CD14-positive monocyte (primary cell): Measurements from ENCODE around the gene STK32C. TPM values are rescaled to one million over a fixed set of nuclear protein-coding genes. Genes with fewer than 3 reads are reported as not detected.

Experiments used
- DNase-seq, 3 donors: peaks; one replicate each; pipeline ENCODE4 v3.0.0-alpha.2; 2011 to 2022
- H2AFZ ChIP-seq: 2 replicates; pipeline ENCODE4 v1.6.0; 2012; ENCODE audit warnings: mild to moderate bottlenecking, low read depth, low read length, inconsistent platforms; ENCODE audit not compliant: insufficient read depth, poor library complexity, severe bottlenecking
- H3K27ac ChIP-seq, 2 donors: 1 replicate in 1 of 2; 2 replicates in 1 of 2; pipeline ENCODE4 v1.5.1; 2012 to 2013; ENCODE audit warnings: low read length in 2 of 2, control low read depth in 1 of 2, inconsistent platforms in 1 of 2, low read depth in 1 of 2, mild to moderate bottlenecking in 1 of 2
- H3K27me3 ChIP-seq, 2 donors: one replicate each; pipeline versions ENCODE4 v1.6.0 to v1.6.1; 2011 to 2013; ENCODE audit warnings: low read length in 2 of 2; ENCODE audit not compliant: control insufficient read depth in 2 of 2, insufficient read depth in 2 of 2
- H3K36me3 ChIP-seq, 2 donors: replicated peaks in 1 of 2; 1 replicate in 1 of 2; 2 replicates in 1 of 2; pipeline versions ENCODE4 v1.5.1 to v1.6.1; 2012 to 2013; ENCODE audit warnings: low read length in 2 of 2, control low read depth in 1 of 2, inconsistent platforms in 1 of 2, mild to moderate bottlenecking in 1 of 2; ENCODE audit not compliant: insufficient read depth in 2 of 2, control insufficient read depth in 1 of 2
- H3K4me1 ChIP-seq, 2 donors: 1 replicate in 1 of 2; 2 replicates in 1 of 2; pipeline versions ENCODE4 v1.5.1 to v1.6.1; 2012 to 2013; ENCODE audit warnings: low read length in 2 of 2, control low read depth in 1 of 2, inconsistent platforms in 1 of 2, mild to moderate bottlenecking in 1 of 2, moderate library complexity in 1 of 2; ENCODE audit not compliant: insufficient read depth in 2 of 2, control insufficient read depth in 1 of 2
- H3K4me2 ChIP-seq: replicated peaks from 2 replicates; pipeline ENCODE3; 2012; ENCODE audit warnings: low read length, moderate library complexity, mild to moderate bottlenecking; ENCODE audit not compliant: poor library complexity, severe bottlenecking; ENCODE audit errors: extremely low read depth
- H3K4me3 ChIP-seq, 3 experiments: fragments of 200-600 bp in 1 of 3; sonication (generic) in 1 of 3; replicated peaks in 1 of 3; 1 replicate in 2 of 3; 2 replicates in 1 of 3; pipeline ENCODE4 v1.5.1; 2011 to 2013; ENCODE audit warnings: low read length in 3 of 3, mild to moderate bottlenecking in 3 of 3, control low read depth in 2 of 3, low read depth in 2 of 3, inconsistent platforms in 1 of 3, moderate library complexity in 1 of 3
- H3K79me2 ChIP-seq: 2 replicates; pipeline ENCODE4 v1.6.0; 2012; ENCODE audit warnings: mild to moderate bottlenecking, control low read depth, inconsistent platforms, low read length, moderate library complexity; ENCODE audit not compliant: insufficient read depth
- H3K9ac ChIP-seq: 2 replicates; pipeline ENCODE4 v1.6.0; 2017; ENCODE audit warnings: low read length, mild to moderate bottlenecking; ENCODE audit not compliant: insufficient read depth, poor library complexity, severe bottlenecking
- H3K9me3 ChIP-seq, 2 donors: replicated peaks in 1 of 2; 1 replicate in 1 of 2; 2 replicates in 1 of 2; pipeline versions ENCODE4 v1.5.1 to v1.6.1; 2012 to 2013; ENCODE audit warnings: low read length in 2 of 2, control low read depth in 1 of 2; ENCODE audit not compliant: control insufficient read depth in 1 of 2, insufficient read depth in 1 of 2
- H4K20me1 ChIP-seq: 2 replicates; pipeline ENCODE4 v1.6.0; 2012; ENCODE audit warnings: mild to moderate bottlenecking, low read length, control low read depth, moderate library complexity; ENCODE audit not compliant: insufficient read depth
- H3K27ac Mint-ChIP-seq, 7 donors: one replicate each; pipeline ENCODE4 v1.8.0; 2020; ENCODE audit warnings: mild to moderate bottlenecking in 7 of 7, mixed read lengths in 7 of 7, moderate library complexity in 6 of 7, inconsistent platforms in 2 of 7
- H3K27me3 Mint-ChIP-seq, 3 donors: one replicate each; pipeline ENCODE4 v1.8.0; 2021 to 2022; ENCODE audit warnings: low read depth in 3 of 3, mild to moderate bottlenecking in 3 of 3, mixed read lengths in 3 of 3, moderate library complexity in 3 of 3, inconsistent platforms in 1 of 3
- H3K36me3 Mint-ChIP-seq, 2 donors: one replicate each; pipeline ENCODE4 v1.8.0; 2020; ENCODE audit warnings: mixed read lengths in 2 of 2, inconsistent platforms in 1 of 2, mild to moderate bottlenecking in 1 of 2
- H3K4me1 Mint-ChIP-seq: one replicate; pipeline ENCODE4 v1.8.0; 2020; ENCODE audit warnings: mild to moderate bottlenecking, mixed read lengths
- H3K4me3 Mint-ChIP-seq, 2 donors: one replicate each; pipeline ENCODE4 v1.8.0; 2020; ENCODE audit warnings: mild to moderate bottlenecking in 2 of 2, mixed read lengths in 2 of 2, moderate library complexity in 1 of 2
- H3K9me3 Mint-ChIP-seq, 7 donors: one replicate each; pipeline ENCODE4 v1.8.0; 2020 to 2022; ENCODE audit warnings: mixed read lengths in 7 of 7, mild to moderate bottlenecking in 6 of 7, moderate library complexity in 6 of 7, inconsistent platforms in 2 of 7
- WGBS: methylation state at CpG from one replicate; pipeline ENCODE4 v1.1.5; 2013; ENCODE audit warnings: missing lambda C conversion rate; ENCODE audit not compliant: insufficient coverage; 5-methylcytosine and 5-hydroxymethylcytosine counted together
- intact Hi-C, 2 donors: fragments of 100-400 bp; cut with micrococcal nuclease; formaldehyde crosslinking; loops; one replicate each; pipeline versions ENCODE4 v1.15.0 to v1.15.1; 2023
- polyA plus RNA-seq, 3 donors: library from polyadenylated mRNA; depleted of rRNA in 1 of 3; unstranded in 2 of 3; stranded (reverse) in 1 of 3; fragments of 300-500 nt in 2 of 3; fragments of >200 nt in 1 of 3; fragmentation: Illumina TruSeq in 2 of 3; gene quantifications; 1 replicate in 2 of 3; 2 replicates in 1 of 3; pipeline ENCODE4 v1.2.3, GENCODE V29; 2012 to 2021
- TF ChIP-seq, protein P1 (sequence below): fragments of 200-600 bp; IDR thresholded peaks from one replicate; pipeline ENCODE4 v1.8.0; 2022; ENCODE audit warnings: antibody characterized with exemption, mild to moderate bottlenecking

Gene STK32C
- polyA plus RNA-seq, 3 donors, result 13.6 to 22.8 (median 18.4) TPM

DNA sequence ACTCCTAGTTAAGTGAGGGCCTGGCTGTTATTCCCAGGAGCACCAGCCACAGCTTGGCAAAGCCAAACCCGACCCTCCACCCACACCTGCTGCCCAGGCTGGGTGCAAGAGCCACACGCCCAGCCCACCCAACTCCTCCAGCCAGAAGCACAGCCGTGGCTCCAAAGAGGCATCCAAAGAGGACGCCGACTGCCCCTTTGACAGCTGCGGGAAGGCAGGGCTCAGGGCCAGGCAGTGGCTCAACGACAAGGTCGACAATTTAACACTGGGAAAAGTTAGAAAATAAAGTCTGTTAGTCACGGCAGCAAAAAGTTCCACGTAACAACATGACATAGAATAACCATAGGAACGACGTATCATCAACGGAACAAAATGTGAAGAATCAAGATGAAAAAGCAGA, 66.7 kb downstream of the STK32C start:
- no peak overlapping the region for H3K27ac Mint-ChIP-seq

DNA sequence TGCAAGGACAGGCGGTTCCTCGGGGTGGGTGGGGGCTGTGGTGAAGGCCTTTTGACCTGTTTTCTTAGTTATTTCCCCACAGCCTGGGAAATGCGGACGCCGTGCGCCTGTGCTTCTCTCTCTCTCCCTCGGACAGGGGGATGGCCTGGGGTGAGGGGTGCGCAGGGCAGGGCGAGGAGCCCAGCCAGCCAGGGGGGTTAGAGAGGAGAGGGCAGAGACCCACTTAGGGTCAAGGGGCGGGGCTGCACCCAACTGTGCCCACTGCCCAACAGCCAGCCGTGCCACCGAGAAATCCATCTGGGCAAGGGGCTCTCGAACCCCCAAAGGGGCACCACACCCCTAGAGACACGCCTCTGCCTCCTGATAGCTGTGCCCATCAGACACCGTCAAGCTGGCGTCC, 67.2 kb downstream of the STK32C start:
- Histone ChIP-seq H3K4me3 (no peak overlapping the region), H4K20me1 (peaks cover 6% of the 10 kb centered on the region), H2AFZ (no peak overlapping the region), H3K4me1 (no peaks in the 10 kb centered on the region), H3K79me2 (no peaks in the 10 kb centered on the region), H3K27me3 (no peaks in the 10 kb centered on the region), H3K27ac (no peak overlapping the region), H3K9me3 (no peaks in the 10 kb centered on the region), H3K4me2 (no peak overlapping the region), H3K36me3 (peaks cover 0 to 6% of the 10 kb centered on the region in 2 donors), H3K9ac (no peak overlapping the region)
- 90% methylated on average over 11 of the region's 16 CpGs for WGBS
- Mint-ChIP-seq H3K4me1 (peaks cover 4% of the 10 kb centered on the region), H3K27ac (no peak overlapping the region), H3K36me3 (peaks cover 13 to 15% of the 10 kb centered on the region in 2 donors), H3K27me3 (peaks cover 1 to 9% (median 5%) of the 10 kb centered on the region in 3 donors), H3K4me3 (no peak overlapping the region), H3K9me3 (peaks cover 0 to 3% (median 0%) of the 10 kb centered on the region in 7 donors)
- DNase-seq, result no peak
- TF ChIP-seq, protein P1, sequence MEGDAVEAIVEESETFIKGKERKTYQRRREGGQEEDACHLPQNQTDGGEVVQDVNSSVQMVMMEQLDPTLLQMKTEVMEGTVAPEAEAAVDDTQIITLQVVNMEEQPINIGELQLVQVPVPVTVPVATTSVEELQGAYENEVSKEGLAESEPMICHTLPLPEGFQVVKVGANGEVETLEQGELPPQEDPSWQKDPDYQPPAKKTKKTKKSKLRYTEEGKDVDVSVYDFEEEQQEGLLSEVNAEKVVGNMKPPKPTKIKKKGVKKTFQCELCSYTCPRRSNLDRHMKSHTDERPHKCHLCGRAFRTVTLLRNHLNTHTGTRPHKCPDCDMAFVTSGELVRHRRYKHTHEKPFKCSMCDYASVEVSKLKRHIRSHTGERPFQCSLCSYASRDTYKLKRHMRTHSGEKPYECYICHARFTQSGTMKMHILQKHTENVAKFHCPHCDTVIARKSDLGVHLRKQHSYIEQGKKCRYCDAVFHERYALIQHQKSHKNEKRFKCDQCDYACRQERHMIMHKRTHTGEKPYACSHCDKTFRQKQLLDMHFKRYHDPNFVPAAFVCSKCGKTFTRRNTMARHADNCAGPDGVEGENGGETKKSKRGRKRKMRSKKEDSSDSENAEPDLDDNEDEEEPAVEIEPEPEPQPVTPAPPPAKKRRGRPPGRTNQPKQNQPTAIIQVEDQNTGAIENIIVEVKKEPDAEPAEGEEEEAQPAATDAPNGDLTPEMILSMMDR, result no peak
- intact Hi-C loops, result no loop called here

More for the DNA sequence above, 66.7 kb downstream of the STK32C start:
- Mint-ChIP-seq H3K4me1 (peaks cover 4% of the 10 kb centered on the region), H3K9me3 (peaks cover 0 to 3% (median 0%) of the 10 kb centered on the region in 7 donors), H3K4me3 (peak overlapping the region in 1 of 2 donors; percentile 13), H3K27me3 (peaks cover 3 to 9% (median 5%) of the 10 kb centered on the region in 3 donors), H3K36me3 (peaks cover 13 to 15% of the 10 kb centered on the region in 2 donors)
- no peaks in the 10 kb centered on the region for H3K79me2 ChIP-seq
- no peak overlapping the region for H3K9ac ChIP-seq
- peaks cover 6% of the 10 kb centered on the region for H4K20me1 ChIP-seq
- intact Hi-C loops, result no loop called here
- peaks cover 0 to under 1% of the 10 kb centered on the region in 2 donors for H3K36me3 ChIP-seq
- no peaks in the 10 kb centered on the region for H3K27me3 ChIP-seq
- H3K9me3 ChIP-seq, result no peaks in the 10 kb centered on the region
- H3K4me2 ChIP-seq, result no peak overlapping the region
- no peak for DNase-seq
- no peak overlapping the region for H3K27ac ChIP-seq
- H2AFZ ChIP-seq, result no peak overlapping the region
- no peaks in the 10 kb centered on the region for H3K4me1 ChIP-seq
- TF ChIP-seq, protein P1, result no peak
- H3K4me3 ChIP-seq, result no peak overlapping the region
- WGBS, result 93% methylated on average over 10 of the region's 13 CpGs
